ENCODE measurements around the gene ANKRD13C.

ANKRD13C gene

GRCh38 chr1:70290218-70290617 is 64.3 kb downstream of the ANKRD13C start:
- TF ChIP-seq, protein P1, sequence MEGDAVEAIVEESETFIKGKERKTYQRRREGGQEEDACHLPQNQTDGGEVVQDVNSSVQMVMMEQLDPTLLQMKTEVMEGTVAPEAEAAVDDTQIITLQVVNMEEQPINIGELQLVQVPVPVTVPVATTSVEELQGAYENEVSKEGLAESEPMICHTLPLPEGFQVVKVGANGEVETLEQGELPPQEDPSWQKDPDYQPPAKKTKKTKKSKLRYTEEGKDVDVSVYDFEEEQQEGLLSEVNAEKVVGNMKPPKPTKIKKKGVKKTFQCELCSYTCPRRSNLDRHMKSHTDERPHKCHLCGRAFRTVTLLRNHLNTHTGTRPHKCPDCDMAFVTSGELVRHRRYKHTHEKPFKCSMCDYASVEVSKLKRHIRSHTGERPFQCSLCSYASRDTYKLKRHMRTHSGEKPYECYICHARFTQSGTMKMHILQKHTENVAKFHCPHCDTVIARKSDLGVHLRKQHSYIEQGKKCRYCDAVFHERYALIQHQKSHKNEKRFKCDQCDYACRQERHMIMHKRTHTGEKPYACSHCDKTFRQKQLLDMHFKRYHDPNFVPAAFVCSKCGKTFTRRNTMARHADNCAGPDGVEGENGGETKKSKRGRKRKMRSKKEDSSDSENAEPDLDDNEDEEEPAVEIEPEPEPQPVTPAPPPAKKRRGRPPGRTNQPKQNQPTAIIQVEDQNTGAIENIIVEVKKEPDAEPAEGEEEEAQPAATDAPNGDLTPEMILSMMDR (IDR thresholded peaks at IDR 0.05; ENCODE audit: extremely low read depth, missing control alignments), result no peak
- DNase-seq (ENCODE audit: low spot score), result no peak

DNA sequence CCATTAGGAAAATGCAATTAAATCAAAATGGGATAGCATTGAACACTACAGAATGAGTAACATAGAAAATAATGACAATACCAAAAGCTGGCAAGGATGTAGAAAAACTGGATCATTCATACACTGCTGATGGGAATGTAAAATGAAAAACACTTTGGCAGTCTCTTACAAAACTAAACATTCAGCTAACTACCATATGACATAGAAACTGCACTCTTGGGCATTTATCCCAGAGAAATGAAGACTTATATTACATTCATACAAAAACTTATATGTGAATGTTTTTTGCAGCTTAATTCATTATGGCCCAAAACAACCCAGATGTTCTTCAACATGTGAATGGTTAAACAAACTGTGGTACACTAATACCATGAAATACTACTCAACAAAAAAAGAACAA is 66.4 kb downstream of the ANKRD13C start:
- TF ChIP-seq, protein P1 (IDR thresholded peaks at IDR 0.05; ENCODE audit: extremely low read depth, missing control alignments), result no peak
- DNase-seq (ENCODE audit: low spot score), result no peak

DNA sequence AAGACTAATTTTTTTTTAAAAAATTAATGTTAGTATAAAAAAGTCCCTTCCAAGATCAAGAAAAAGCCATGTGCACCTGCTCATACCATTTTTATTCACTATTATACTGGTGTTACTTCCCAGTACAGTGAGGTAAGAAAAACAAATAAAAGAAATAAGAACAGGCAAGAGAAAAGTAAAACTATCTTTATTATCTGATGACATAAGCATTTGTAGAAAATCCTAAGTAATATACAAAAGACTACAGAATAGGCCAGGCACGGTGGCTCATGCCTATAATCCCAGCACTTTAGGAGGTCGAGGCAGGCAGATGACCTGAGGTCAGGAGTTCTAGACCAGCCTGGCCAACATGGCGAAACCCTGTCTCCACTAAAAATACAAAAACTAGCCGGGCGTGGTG is 68.1 kb downstream of the ANKRD13C start:
- DNase-seq (ENCODE audit: low spot score), result no peak
- TF ChIP-seq, protein P1 (IDR thresholded peaks at IDR 0.05; ENCODE audit: extremely low read depth, missing control alignments), result no peak

GRCh38 chr1:70284366-70284765 is 70.2 kb downstream of the ANKRD13C start:
- TF ChIP-seq, protein P1 (IDR thresholded peaks at IDR 0.05; ENCODE audit: extremely low read depth, missing control alignments), result no peak
- no peak for DNase-seq (ENCODE audit: low spot score)

DNA sequence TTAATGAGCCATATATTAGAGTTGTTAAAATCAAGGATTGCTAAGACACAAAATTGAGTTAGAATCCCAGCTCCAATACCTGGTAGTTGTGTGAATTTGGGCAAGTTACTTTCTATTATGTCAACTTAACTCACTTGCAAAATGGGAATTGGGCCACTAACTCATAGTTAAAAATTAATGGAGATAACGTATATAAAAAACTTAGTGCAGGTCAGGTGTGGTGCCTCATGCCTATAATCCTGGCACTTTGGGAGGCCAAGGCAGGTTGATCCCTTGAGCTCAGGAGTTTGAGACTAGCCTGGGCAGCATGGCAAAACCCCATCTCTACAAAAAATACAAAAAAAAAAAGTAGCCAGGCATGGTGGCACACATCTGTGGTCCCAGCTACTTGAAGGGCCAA is 75.8 kb downstream of the ANKRD13C start:
- DNase-seq (ENCODE audit: low spot score), result no peak
- TF ChIP-seq, protein P1 (IDR thresholded peaks at IDR 0.05; ENCODE audit: extremely low read depth, missing control alignments), result no peak

GRCh38 chr1:70277875-70278274 is 76.6 kb downstream of the ANKRD13C start:
- DNase-seq (ENCODE audit: low spot score), result no peak
- TF ChIP-seq, protein P1 (IDR thresholded peaks at IDR 0.05; ENCODE audit: extremely low read depth, missing control alignments), result no peak

GRCh38 chr1:70265946-70266345 is 88.6 kb downstream of the ANKRD13C start:
- TF ChIP-seq, protein P1 (IDR thresholded peaks at IDR 0.05; ENCODE audit: extremely low read depth, missing control alignments), result no peak
- DNase-seq (ENCODE audit: low spot score), result no peak

Measured in GM20000 (cell line).